ENCODE results near the gene AKAP6.
"Not testable (repeated sequence)": the region's sequence is repeated elsewhere in the genome, so short reads cannot be mapped to it uniquely, and the experiment has no call there.

Gene AKAP6

DNA sequence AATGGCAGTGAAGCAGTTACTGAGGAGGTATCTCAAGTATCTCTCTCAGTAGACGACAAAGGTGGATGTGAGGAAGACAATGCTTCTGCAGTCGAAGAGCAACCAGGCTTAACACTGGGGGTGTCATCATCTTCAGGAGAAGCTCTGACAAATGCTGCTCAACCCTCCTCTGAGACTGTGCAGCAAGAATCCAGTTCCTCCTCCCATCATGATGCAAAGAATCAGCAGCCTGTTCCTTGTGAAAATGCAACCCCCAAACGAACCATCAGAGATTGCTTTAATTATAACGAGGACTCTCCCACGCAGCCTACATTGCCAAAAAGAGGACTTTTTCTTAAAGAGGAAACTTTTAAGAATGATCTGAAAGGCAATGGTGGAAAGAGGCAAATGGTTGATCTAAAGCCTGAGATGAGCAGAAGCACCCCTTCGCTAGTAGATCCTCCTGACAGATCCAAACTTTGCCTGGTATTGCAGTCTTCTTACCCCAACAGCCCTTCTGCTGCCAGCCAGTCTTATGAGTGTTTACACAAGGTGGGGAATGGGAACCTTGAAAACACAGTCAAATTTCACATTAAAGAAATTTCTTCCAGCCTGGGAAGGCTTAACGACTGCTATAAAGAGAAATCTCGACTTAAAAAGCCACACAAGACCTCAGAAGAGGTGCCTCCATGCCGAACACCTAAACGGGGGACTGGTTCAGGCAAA is 216.6 kb downstream of the AKAP6 start:
- DNase-seq, result peak; percentile 47

DNA sequence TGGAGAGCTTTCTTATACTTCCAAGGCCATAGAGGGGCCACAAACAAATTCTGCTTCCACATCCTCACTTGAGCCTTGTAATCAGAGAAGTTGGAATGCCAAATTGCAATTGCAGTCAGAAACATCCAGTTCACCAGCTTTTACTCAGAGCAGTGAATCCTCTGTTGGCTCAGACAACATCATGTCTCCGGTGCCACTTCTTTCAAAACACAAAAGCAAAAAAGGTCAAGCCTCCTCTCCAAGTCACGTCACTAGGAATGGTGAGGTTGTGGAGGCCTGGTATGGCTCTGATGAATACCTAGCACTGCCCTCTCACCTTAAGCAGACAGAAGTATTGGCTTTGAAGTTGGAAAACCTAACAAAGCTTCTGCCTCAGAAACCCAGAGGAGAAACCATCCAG is 217.1 kb downstream of the AKAP6 start:
- DNase-seq, result peak; percentile 63

DNA sequence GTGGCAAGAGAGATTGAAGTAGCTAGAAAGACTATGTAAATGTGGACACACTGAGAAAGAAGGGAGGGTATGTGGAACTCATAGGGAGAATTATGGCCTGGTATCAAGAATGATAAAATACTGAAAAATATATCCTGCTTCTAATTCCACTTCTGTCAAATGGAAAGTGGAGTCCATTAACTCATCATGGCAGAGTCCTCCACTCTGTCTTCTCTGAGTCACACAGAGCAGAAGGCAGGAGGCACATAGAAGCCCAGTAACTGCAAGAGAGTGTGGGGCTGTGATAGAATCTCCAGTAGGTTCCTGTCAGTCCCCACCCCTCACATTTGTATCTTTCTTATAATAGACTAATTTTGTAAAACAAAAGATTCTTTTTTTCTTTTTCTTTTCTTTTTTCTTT is 223.7 kb downstream of the AKAP6 start:
- no peak for DNase-seq

DNA sequence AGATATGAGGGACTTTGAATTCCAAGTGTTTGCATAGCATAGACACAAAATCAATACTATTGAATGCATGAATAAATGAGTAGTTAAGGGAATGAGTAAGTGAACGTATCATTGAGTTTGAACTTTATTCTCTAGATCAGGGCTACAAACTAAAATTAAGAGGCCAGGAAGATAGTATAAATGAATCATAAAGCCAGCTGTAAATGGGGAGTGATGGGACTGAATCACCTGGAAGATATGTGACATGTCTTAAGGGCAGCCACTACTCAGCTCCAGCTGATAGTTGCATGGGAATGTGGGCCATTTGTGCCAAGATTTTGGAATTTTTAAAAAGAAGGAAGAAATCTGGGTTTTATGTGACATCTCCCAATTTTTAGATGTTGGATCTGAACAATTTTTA is 229.9 kb downstream of the AKAP6 start:
- no peak for DNase-seq

DNA sequence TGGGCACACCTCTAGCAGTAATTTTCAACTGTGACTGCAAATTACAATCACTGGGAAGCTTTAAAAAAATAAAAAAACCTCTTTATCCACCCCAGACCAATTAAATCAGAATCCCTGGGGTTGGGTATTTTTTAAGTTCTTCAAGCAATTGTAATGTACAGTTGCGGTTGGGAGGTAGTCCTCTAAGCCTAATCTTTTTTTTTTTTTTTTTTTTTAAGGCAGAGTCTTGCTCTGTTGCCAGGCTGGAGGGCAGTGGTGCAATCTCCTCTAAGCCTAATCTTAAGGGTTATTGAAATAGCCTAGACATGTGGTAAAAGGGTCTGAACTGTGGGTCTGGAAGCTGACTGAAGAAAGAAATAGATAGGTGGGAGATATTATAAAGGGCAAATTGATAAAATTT is 230.5 kb downstream of the AKAP6 start:
- no peak for DNase-seq

DNA sequence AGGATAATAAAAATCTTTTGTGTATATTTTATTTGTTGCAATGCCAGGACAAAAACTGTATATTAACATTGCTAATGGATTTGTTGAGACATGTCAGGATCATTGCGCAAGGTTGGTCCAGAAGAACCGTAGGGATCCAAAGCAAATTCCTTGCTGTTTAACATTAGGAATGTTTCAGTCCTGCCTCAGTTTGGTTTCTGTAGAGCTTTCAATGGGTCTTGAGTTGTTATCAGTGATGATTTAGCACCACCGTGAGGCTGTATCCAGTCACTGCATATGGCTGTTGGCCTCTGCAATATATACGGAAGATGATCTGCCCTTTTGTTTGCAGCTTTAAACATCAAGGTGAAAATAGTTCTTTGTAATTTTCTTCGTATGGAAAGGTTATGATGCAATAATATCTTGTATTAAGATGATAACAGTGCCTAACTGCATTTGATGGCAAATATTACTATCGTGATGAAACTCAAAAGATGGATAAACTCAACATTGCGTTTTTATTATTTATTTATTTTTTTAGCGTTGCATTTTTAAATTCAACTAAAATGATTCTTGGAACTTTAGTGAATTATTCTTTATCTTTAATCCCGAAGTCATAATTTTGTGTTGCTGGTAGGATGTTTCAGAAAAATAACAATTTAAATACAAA is 231.2 kb downstream of the AKAP6 start:
- peak; percentile 96 for DNase-seq

DNA sequence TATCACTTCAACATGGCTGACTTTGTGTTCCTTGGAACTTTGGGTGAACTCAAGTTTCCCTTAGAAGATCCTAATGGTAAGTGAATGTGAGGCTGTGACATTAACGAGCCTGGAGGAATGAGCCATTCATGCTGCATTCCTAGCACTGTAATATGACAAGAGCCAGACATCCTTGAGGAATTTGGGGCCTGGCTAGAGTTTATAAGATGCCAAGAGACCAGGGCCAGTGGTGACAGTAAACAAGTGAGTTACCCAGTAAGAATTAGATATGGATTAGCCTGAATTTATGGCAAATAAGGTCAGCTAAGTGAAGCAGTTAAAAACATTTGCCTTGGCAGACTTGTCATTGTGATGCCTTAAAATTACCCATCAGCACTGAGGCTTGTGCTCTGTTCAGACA is 232.4 kb downstream of the AKAP6 start:
- no peak for DNase-seq

DNA sequence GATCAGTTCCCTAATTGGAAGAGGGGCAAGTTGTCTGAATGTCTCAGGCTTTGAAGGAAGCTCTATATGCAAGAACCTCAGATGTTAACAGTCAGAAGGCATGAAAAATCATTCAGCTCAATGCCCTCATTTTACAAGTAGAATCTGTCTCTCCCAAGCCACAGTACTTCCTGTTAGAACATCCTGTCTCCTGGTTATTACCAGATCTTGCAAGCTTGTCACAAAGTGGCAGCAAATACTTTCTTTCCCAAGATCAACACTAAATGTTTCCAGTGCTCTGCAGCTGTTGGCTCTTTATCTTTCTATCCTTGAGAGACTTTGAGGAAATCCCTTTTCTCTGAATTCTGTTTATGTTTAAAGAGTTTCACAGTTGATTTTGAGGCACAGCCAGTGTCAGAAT is 235.5 kb downstream of the AKAP6 start:
- DNase-seq, result peak; percentile 53

DNA sequence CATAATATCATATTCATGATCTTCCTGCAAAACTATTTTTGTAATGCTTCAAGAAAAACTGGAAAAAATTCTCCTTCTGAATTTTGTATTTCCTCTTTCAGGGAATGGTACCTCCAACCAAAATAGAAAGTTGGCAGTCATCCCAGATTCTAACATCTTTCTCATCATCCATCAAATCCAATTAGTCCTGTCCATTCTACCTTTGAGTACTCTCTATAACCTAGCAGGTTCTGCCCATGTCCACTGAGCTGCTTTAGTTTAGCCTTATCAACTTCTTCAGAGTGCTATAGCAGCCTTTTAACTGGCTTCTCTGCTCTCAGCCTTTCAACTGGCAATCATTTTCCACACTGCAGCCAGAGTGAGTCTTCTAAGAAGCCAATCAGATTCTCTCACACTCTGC is 236.2 kb downstream of the AKAP6 start:
- peak; percentile 73 for DNase-seq

DNA sequence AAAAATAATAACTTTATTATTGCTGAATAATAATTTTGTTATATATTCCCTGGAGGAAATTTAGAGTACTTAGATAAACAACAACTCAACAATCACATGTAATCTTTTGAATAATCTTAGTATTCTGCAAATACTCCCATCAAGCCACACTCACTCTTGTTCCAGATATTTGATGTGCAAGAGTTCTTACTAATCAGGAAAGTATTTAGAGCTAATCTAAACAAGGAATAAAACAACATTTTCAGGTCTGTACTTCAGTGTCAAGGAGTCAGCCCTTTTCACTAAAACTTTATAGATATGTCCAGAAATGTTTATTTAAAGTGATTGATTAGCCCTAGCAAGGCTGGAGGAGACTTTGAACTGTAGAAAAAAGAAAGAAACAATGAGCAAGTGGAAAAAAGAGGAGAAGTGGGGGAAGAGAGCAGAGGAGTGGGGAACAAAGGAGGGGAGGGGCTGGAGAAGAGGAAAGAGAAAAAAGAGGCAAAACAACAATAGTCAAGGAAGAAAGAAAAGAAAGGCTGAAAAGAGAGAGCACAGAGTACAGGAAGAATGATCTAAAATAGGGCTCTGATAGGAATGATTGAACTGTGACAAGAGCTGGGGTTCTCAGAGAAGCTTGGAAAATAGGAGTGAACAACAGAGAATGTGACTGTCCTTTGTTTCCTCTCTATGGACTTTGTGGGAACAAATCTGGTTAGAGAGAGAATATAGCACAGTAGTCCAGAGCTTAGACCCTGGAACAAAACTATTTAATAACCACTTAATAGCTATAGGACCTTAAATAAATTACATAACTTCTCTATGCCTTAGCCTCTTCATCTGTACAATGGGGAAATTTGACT is 238.7 kb downstream of the AKAP6 start:
- DNase-seq, result no peak

DNA sequence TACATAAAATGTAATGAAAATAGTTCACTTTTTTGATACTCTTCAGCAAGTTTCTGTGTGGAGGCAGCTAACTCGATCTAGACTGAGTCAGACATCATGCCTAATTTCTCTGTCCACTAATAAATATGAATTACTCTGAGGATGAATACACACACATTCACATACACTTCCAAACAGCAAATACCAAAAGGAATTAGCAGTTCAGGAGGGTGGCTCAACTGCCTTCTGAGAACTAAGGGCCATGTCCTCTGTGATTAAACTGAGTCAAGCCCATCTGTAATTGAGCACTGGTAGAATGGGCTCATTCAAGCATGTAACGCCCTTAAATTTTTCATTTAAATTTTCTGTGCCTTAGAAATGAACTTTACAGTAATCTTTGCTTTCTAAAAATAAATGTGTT is 242.5 kb downstream of the AKAP6 start:
- DNase-seq, result no peak

DNA sequence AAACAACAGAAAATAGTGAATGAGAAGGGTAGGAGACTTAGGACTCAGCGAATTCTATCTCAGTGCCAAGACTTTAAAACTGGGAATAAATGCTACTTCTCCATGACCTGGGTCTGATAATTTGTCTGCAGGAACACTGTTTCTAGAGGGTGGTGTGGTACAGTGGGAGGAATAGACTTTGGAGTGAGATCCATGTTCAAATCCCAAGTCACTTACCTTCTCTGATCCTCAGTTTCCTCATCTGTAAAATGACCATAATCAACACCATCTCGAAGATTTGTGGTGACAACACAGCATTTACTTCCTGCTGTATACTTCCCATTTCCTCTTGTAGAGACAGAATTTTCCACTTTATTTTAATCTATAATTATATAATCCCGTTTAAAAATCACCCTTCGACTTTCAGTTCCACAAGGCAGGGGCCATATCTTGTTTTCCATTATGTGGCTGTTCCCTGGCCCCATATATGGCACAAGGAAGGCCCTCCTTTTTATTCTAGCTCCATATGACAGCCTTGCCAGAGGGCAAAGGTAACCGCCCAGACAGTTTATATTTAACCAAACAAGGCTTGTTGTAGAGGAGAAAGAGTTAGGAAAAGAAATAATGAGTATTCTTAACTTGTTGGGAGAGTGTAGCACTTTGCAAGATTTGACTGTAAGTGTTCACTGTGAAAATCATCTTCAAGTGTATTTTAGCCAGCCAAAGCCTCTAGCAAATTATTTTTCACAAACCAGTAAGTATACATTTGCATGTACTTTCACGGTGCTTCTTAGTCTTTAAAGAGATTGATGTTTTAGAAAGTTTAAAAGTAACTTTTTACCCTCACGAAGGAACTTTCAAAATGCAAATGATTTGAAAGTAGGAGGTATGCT is 243.1 kb downstream of the AKAP6 start:
- no peak for DNase-seq

DNA sequence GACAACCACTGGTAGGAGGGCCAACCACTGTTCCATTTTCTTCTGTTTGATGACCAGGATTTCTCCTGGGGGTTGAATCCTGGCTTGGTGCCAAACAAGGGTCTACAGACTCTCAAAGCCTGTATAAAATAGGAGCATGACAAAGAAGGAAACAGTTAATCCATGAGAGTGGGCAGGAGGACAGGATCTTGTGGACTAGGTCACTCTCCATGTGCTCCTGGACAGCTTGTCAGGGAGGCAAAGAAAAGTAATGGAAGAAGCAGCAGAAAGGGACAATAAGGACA is 243.7 kb downstream of the AKAP6 start:
- no peak for DNase-seq

DNA sequence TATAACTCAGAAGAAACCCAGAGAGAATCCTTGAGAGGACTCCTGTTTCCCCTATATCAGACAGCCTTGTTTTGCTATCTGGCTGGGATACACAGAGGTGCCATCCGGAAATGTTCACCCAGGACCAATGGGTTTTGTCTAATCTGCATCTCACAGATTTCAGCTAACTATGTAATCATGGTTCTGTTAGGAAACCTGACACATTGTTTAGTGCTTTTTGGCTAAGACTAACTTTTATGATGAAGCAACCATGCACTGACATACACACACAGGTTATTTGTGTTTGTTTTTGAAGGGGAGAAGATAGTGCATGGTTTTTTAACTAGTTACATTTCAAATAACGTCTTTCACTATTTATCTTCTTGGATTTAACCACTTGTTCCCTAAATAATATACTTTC is 245.2 kb downstream of the AKAP6 start:
- DNase-seq, result no peak

DNA sequence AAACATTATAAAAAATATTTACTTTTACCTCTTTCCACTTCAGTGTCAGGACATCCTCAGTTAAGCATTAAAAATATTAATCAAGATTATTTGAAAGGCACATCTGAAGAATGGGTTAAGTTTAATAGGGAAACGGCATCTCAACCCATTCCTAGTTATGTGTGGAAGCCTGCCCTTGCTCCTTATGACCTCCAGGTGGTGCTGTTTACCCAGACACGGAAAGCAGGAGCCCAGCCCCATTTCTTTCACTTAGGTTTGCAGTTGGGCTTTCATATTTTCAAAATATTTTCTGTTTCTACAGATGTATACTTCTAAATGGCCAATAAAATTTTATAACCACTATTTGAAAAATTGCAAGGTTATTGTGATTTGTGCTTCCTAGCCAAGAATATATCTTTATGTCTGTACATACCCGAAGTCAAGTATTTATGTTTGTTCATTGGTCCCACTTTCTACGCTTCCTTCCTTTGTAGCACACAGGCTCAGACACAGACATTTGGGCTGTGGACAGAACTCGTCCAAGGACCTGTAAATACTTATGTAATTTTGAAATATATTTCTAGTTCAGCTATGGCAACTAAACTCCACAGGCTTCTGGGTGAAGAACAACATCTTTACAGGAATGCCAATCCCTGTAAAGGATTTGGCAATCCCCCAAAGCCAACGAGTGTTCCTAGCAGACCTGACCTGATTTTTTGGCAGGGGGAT is 247.1 kb downstream of the AKAP6 start:
- peak; percentile 89 for DNase-seq

DNA sequence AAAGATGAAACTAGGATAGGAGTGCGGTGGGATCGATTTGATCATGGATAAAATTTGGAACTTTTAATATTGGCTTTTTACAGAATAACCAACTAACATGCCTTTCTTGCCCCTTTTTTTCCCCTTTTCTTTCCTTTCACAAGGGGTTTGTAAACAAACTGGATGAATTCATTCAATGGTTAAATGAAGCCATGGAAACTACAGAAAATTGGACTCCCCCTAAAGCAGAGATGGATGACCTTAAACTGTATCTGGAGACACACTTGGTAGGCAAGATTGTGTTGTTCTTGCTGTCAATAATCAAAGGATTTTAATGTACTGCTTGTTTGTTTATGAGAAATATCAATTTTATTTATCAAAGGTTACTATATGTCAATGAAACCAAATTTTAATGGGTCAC is 247.9 kb downstream of the AKAP6 start:
- DNase-seq, result no peak

DNA sequence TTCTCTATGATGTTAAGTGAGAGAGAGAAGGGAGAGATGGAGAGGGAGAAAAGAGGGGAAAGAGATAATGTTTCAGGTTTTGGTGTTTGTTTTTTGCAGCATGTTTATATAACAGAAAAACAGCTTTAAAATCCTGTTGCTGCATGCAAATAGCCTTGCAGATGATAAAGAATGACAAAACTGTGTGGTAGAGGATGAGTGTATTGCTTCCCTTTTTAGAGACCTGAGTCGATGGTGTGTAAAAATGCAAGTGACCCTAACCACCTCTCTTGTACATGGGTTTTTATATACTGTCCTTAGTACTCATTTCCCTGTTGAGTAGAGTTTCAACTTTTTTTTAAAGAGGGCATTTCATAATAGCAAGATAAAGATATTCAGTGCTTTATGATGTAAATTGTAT is 249.1 kb downstream of the AKAP6 start:
- no peak for DNase-seq

DNA sequence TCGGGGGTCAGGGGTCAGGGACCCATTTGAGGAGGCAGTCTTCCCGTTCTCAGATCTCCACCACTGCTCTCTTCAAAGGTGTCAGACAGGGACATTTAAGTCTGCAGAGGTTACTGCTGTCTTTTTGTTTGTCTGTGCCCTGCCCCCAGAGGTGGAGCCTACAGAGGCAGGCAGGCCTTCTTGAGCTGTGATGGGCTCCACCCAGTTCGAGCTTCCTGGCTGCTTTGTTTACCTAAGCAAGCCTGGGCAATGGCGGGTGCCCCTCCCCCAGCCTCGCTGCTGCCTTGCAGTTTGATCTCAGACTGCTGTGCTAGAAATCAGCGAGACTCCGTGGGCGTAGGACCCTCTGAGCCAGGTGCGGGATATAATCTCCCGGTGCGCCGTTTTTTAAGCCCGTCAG is 254.3 kb downstream of the AKAP6 start:
- DNase-seq, result not testable (repeated sequence)

DNA sequence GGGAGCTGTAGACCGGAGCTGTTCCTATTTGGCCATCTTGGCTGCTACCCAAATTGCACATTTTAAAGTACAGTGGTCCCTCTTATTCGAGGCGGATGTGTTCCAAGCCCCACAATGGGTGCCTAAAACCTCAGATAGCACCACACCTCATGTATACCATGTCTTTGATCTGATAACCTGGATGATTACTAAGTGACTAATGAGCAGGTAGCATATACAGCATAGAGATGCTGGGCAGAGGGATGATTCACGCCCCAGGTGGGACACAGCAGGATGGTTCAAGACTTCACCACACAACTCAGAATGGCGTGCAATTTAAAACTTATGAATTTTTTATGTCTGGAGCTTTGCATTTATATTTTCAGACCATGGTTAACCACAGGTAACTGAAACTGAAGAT is 255.0 kb downstream of the AKAP6 start:
- no peak for DNase-seq

DNA sequence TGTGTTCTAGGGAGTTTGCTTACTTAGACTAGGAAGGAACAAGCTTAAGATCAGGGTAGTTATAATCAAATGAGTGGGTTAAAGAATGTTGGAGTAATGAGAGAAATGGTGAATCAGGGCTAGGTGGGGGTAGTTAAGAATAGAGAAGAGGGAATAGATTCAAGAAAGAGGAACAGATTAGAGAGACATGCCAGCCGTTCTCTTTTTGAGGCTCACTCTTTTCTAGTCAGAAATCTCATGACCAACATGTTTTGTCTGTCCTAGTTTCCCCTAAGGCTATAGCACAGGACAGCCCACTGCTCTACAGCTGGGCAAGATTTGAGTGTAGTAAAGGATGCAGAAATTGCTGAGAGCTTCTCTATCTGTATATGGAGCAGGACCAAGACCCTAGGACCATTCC is 258.4 kb downstream of the AKAP6 start:
- no peak for DNase-seq

DNA sequence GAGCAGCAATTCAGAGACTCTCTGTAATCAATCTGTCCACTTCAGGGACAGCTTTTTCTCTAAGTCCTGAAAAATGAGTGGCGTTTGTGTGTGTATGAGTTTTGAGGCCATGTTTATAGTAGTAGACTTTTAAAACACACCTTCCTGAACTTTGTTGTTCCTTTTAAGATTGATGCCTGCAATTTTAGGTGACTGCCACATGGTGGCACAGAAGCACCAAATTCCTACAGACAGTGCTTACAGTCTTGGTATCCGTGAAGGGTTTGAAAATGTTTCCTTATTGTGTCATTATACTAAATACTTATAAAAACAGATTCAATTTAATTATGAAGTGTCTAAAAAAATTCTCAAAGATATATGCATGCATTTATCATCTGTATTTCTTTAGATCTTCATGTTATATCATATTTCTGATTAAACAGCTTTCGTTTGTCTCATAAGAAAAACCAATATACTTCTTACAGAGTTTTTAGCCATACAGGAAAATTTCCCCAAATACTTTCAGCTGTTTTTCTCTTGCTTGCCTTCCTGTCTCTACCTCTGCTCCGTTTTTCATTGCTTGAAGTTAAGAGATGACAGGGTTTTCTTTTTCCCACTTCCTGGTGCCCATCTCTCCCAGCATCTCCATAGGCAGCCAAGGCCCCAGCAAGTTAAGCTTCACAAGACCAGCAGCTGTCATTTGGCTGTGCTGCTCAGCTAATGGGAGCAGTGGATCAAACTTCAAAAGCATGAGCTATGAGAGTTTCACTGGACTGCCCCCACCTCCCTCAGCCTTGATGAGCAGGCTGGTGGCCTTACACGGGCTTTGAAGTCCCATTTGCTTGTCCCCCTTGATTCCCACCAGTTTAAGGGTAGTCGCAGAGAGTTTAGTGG is 259.6 kb downstream of the AKAP6 start:
- DNase-seq, result peak; percentile 79

DNA sequence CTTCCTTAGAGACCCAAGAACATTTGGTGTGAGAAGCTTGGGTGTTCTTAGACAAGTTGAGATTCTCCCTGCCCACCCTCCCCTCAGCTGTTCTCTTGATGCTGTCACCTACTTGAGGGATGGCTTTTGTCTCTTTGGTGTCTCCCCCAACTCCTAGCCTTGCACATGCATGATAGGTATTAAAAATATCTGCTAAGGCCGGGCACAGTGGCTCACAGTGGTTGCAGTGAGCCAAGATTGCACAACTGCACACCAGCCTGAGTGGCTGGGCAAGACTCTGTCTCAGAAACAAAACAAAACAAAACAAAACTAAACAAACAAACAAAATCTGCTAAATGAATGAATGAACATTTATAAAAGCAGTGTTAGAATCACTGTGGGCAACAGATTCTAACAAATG is 261.1 kb downstream of the AKAP6 start:
- DNase-seq, result no peak

All from NCI-H2029 (cell line).